HG03175 (cell line): ENCODE measurements around the gene TPH2.

ENCODE experiments used
- ATAC-seq: cut with Tn5 transposase; IDR thresholded peaks from one replicate; pipeline ENCODE4 v1.9.1; 2021; ENCODE audit warnings: mild to moderate bottlenecking, moderate library complexity; ENCODE audit not compliant: unreplicated experiment

The TPH2 gene

DNA sequence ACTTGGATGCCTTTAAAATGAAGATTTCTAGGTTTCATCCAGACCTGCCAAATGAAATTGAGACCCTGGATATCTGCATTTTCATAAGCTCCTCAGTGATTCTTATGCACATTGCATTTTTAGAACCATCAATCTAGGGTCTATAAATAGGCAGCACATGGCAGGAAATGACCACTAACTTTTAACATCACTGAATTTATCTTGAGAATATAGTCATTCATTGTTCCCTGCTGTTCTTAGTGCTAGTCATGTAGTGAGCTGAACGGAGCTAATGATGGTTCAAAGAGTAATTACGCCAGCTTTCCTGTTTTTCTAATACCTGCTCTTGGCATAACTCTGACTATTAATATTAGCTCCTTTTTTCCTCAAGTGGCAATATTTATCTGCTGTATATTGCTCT, 91.6 kb downstream of the TPH2 start:
- ATAC-seq = no peak

DNA sequence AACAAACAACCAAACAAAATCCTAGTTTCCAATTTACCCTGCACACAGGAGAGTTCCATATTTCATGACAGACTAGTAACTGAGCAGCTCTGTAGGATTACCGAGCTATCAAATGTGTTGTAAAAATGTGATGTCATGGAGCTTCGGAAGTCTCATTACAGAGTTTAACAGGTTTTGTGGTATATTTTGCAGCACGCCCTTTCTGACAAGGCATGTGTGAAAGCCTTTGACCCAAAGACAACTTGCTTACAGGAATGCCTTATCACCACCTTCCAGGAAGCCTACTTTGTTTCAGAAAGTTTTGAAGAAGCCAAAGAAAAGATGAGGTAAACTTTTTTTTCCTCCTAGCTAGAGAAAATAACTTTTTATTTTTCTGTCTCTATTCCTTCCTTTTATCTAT, 92.4 kb downstream of the TPH2 start:
- no peak for ATAC-seq

DNA sequence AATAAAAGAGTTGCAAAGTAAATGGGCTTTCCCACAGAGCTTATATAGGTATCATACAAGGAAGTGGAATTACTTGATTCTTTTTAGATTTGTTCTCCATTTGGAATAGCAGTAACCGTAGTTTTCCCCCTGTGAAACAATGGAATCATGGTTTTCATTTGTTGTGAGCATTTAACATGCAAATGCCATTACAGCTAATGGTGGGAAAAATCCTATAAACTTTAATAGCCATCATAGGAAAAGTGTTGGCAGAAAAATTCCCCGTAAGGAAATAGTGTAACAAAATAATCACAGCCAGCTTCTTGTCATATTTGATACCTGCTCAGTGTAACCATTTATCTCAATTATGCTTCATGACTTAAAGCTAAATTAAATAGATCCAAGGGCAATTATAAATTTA, 95.3 kb downstream of the TPH2 start:
- no peak for ATAC-seq

GRCh38 chr12:72035625-72036024, 97.0 kb downstream of the TPH2 start:
- no peak for ATAC-seq

GRCh38 chr12:72036393-72036792, 97.7 kb downstream of the TPH2 start:
- ATAC-seq = no peak

GRCh38 chr12:72037006-72037795, 98.6 kb downstream of the TPH2 start:
- ATAC-seq = no peak

- no peak for ATAC-seq
Observed at GRCh38 chr12:72041811-72042210, 103.2 kb downstream of the TPH2 start.

GRCh38 chr12:72053604-72054003, 115.0 kb downstream of the TPH2 start:
- ATAC-seq = no peak

GRCh38 chr12:72054511-72054910, 115.9 kb downstream of the TPH2 start:
- ATAC-seq = no peak

GRCh38 chr12:72057330-72057914, 118.8 kb downstream of the TPH2 start:
- no peak for ATAC-seq

GRCh38 chr12:72063073-72063472, 124.4 kb downstream of the TPH2 start:
- ATAC-seq = no peak

- ATAC-seq = no peak
Observed at GRCh38 chr12:72071030-72071429, 132.4 kb downstream of the TPH2 start.

DNA sequence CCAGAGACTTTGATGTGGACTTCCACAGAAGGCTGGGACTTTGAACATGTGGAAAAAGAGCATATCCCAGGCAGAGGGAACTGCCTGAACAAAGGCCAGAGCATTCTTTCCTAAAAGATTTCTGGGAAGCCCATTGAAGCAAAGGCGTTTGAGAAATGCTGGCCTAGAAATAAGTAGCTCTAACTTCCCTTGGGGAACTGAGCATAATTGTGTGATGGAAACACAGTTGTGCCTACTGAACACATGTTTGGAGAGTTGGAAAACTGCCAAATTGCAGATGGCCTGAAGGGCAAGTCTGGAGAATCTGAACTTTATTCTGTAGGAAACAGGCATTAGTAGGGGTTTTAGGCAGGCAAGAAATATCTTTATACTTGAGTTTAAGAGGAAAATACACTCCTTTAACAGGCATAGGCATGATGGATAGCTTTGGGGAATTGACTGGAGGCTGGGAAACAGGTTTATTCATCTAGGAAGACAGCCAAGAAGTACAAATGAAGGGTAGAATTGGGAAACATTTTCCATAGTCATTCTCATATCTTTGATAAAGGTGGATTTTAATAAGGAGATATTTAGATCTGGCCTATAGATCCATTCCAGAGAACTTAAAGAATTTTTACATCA, 134.1 kb downstream of the TPH2 start:
- ATAC-seq = no peak

GRCh38 chr12:72074065-72074464, 135.4 kb downstream of the TPH2 start:
- ATAC-seq = no peak

DNA sequence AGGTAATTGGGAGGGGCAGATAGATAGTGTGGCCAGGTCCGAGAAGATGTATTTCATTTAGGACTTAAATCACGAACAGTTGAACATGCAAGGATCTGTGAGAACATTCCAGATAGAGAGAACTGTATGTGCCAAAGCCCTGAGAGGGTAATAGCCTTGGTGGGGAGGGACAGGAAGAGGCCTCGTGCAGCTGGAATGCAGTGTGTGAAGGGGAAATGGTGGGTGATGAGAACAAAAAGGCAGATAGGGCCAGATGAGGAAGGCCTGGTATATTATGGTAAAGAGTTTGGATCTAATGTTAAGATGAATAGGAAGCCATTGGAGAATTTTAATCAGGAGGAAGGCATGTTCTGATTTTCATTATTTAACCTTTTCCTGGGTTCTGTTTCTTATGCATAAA, 136.3 kb downstream of the TPH2 start:
- no peak for ATAC-seq

- no peak for ATAC-seq
Observed at GRCh38 chr12:72075401-72075800, 136.8 kb downstream of the TPH2 start.

DNA sequence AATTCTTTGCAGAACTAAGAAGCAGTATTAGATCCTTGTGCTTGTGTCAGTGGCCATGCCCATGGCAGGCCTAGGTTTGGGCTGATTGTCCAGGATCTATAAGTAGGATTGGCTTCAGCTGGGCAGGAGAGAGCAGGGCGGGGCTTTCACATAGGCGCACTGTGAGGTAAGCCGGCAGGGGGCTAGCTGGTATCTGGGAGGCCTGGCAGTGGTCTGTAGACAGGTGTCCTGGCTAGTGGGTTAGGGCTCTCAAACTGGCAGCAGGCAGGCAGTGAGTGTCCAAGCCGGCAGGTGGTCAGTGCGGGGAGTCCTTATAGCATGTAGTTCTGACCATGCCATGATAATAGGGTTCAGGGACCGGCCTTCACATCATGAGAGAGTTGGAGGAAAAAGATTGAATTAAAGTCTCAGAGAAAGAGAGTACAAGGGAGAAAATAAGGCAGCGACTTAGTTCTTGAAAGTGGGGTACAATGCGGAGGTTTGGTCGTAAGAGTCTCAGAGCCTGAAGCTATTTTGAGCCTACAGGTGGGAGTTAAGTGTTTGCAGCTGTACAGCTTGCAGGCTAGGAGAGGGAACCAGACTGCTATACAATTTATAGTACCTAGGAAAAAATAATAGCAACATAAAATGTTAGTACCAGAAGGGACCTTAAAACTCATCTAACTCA, 137.4 kb downstream of the TPH2 start:
- ATAC-seq = no peak

DNA sequence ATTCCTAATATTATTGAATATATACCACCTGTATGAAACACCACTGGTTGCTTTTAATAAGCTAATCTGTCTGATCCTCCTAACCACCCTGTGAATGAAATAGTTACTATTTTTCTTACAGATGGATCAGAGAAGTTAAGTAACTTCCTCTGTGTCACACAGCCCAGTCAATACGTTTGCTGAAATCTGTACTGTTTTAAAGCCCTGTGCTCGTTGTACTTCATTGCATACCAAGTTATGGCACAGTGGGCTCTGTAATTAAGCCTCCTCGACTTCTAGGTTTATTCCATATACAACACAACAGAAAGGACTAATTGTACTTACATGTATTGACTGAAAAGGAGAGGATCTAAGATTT, 137.9 kb downstream of the TPH2 start:
- no peak for ATAC-seq

DNA sequence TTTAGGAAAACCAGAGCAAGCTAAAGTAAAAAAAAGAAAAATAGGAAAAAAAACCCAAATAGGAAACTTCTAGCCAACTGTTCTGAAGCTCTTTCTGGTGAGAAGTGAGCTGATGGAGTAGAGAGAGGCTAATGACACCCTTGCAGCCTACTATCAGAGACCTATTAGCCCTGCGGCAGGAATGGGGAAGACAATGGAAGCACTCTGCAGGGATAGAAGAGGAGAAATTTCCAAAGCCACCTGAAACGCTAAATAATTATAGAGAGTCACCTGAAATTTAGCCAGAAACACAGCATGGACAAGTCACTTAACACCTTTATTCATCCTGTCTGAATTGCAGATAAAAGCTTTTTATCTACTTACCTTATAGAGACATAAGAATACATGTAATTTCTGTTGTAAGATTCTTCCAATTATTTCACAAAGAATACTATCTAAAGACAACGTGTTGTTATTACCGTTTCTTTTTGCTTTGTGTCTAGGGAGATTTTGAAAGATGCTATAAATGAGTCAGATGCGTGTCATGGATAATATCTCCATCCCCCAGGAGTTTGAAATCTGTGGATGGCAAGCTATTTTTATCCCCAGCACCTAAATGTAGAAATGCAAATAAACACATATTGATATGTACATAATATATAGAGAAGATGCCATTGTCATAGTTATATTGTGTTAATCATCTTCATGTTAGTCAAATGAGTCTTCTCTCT, 138.6 kb downstream of the TPH2 start:
- no peak for ATAC-seq

- no peak for ATAC-seq
Observed at GRCh38 chr12:72081777-72082176, 143.1 kb downstream of the TPH2 start.
